B cell (primary cell): ENCODE results near the gene CAMK4. TPM values are rescaled to one million over a fixed set of nuclear protein-coding genes. Genes with fewer than 3 reads are reported as not detected.

Source experiments
- ATAC-seq: fragments of 200-7000 bp; cut with Tn5 transposase; one replicate; pipeline ENCODE4 v1.10.0; 2021; ENCODE audit warnings: low read depth, mild to moderate bottlenecking, moderate number of reproducible peaks, moderate library complexity
- CTCF ChIA-PET: fragments of 350-600 bp; sonication (Branson Sonifier 250); formaldehyde crosslinking; loops from one replicate; lab custom pipeline; 2021; ENCODE audit warnings: antibody characterized with exemption, inconsistent platforms; lab: Charles Lee
- POLR2A ChIA-PET: fragments of 350-600 bp; sonication (Branson Sonifier 250); formaldehyde crosslinking; loops from one replicate; lab custom pipeline; 2021; ENCODE audit warnings: antibody characterized with exemption; lab: Charles Lee
- DNase-seq: peaks from one replicate; pipeline ENCODE4 v3.0.0; 2013
- H2AFZ ChIP-seq: 2 replicates; pipeline ENCODE4 v1.6.1; 2012; ENCODE audit warnings: mild to moderate bottlenecking, low read depth, low read length; ENCODE audit not compliant: insufficient read depth, poor library complexity, severe bottlenecking
- H3K27ac ChIP-seq, 2 donors: 1 replicate in 1 of 2; 2 replicates in 1 of 2; pipeline ENCODE4 v1.5.1; 2012 to 2013; ENCODE audit warnings: low read length in 2 of 2, mild to moderate bottlenecking in 2 of 2, moderate library complexity in 1 of 2
- H3K27me3 ChIP-seq, 4 experiments: fragments of 200-600 bp in 1 of 4; sonication (generic) in 1 of 4; replicated peaks in 1 of 4; 1 replicate in 2 of 4; 2 replicates in 2 of 4; pipeline versions ENCODE4 v1.6.1 to v1.7.0; 2013 to 2016; ENCODE audit warnings: low read length in 3 of 4, mild to moderate bottlenecking in 2 of 4, mixed read lengths in 1 of 4, moderate library complexity in 1 of 4; ENCODE audit not compliant: insufficient read depth in 4 of 4, control insufficient read depth in 3 of 4; ENCODE audit errors: control extremely low read depth in 1 of 4
- H3K36me3 ChIP-seq, 2 experiments: replicated peaks in 1 of 2; 1 replicate in 1 of 2; 2 replicates in 1 of 2; pipeline versions ENCODE4 v1.6.1 to v1.7.1; 2013; ENCODE audit warnings: low read length in 1 of 2; ENCODE audit not compliant: insufficient read depth in 2 of 2, control insufficient read depth in 1 of 2; ENCODE audit errors: control extremely low read depth in 1 of 2, extremely low read depth in 1 of 2
- H3K4me1 ChIP-seq, 2 donors: fragments of 200-600 bp in 1 of 2; sonication (generic) in 1 of 2; 1 replicate in 1 of 2; 2 replicates in 1 of 2; pipeline versions ENCODE4 v1.5.1 to v1.6.1; 2013 to 2017; ENCODE audit warnings: low read length in 2 of 2; ENCODE audit not compliant: control insufficient read depth in 2 of 2, insufficient read depth in 2 of 2
- H3K4me2 ChIP-seq: replicated peaks from 2 replicates; pipeline ENCODE3; 2012; ENCODE audit warnings: mild to moderate bottlenecking, low read depth, low read length; ENCODE audit not compliant: poor library complexity, severe bottlenecking
- H3K4me3 ChIP-seq, 5 experiments: fragments of 200-600 bp in 1 of 5; sonication (generic) in 1 of 5; 1 replicate in 3 of 5; 2 replicates in 2 of 5; pipeline versions ENCODE4 v1.5.1 to v1.7.0; 2011 to 2016; ENCODE audit warnings: low read length in 4 of 5, mild to moderate bottlenecking in 4 of 5, low read depth in 2 of 5, control low read depth in 1 of 5, moderate library complexity in 1 of 5; ENCODE audit not compliant: insufficient read depth in 1 of 5; ENCODE audit errors: control extremely low read depth in 1 of 5, extremely low read depth in 1 of 5
- H3K79me2 ChIP-seq: fragments of 200-600 bp; sonication (generic); one replicate; pipeline ENCODE4 v1.6.0; 2016; ENCODE audit warnings: low read length; ENCODE audit not compliant: control insufficient read depth, insufficient read depth
- H3K9ac ChIP-seq: fragments of 200-600 bp; sonication (generic); 2 replicates; pipeline ENCODE4 v1.6.1; 2017; ENCODE audit warnings: mild to moderate bottlenecking, low read length, moderate library complexity
- H3K9me3 ChIP-seq, 3 donors: one replicate each; pipeline versions ENCODE4 v1.6.1 to v1.7.1; 2013; ENCODE audit warnings: low read length in 2 of 3; ENCODE audit not compliant: control insufficient read depth in 2 of 3, insufficient read depth in 1 of 3; ENCODE audit errors: control extremely low read depth in 1 of 3
- H4K20me1 ChIP-seq: 2 replicates; pipeline ENCODE4 v1.6.0; 2012; ENCODE audit warnings: mild to moderate bottlenecking, low read length; ENCODE audit not compliant: insufficient read depth, control insufficient read depth, poor library complexity, severe bottlenecking
- H3K27ac Mint-ChIP-seq: one replicate; pipeline ENCODE4 v1.8.0; 2021; ENCODE audit warnings: mixed read lengths
- H3K27me3 Mint-ChIP-seq: one replicate; pipeline ENCODE4 v1.8.0; 2021; ENCODE audit warnings: mixed read lengths
- H3K4me1 Mint-ChIP-seq: one replicate; pipeline ENCODE4 v1.8.0; 2021; ENCODE audit warnings: mixed read lengths
- H3K4me3 Mint-ChIP-seq: one replicate; pipeline ENCODE4 v1.8.0; 2021; ENCODE audit warnings: mixed read lengths
- H3K9me3 Mint-ChIP-seq: one replicate; pipeline ENCODE4 v1.8.0; 2022; ENCODE audit warnings: mixed read lengths; ENCODE audit not compliant: insufficient read depth
- EZH2 ChIP-seq: IDR thresholded peaks from 2 replicates; pipeline ENCODE4 v1.6.1; 2012; ENCODE audit warnings: borderline replicate concordance, low read depth, mild to moderate bottlenecking, moderate library complexity, low read length; ENCODE audit not compliant: insufficient read depth, poor library complexity, severe bottlenecking
- WGBS: methylation state at CpG from one replicate; pipeline ENCODE4 v1.1.5; 2013; ENCODE audit warnings: missing lambda C conversion rate; ENCODE audit not compliant: insufficient coverage; 5-methylcytosine and 5-hydroxymethylcytosine counted together
- intact Hi-C: fragments of 100-400 bp; cut with micrococcal nuclease; formaldehyde crosslinking; loops from one replicate; pipeline ENCODE4 v1.10.0; 2022
- polyA plus RNA-seq: library from polyadenylated mRNA; depleted of rRNA; stranded (reverse); fragments of >200 nt; gene quantifications from 2 replicates; pipeline ENCODE4 v1.2.3, GENCODE V29; 2012
- total RNA-seq, 2 donors: library from RNA; stranded (reverse); fragments of 120-200 nt in 1 of 2; gene quantifications; 1 replicate in 1 of 2; 2 replicates in 1 of 2; pipeline versions ENCODE4 v1.2.3 to v1.2.4, GENCODE V29; 2013 to 2022
- TF ChIP-seq, protein P1 (sequence below): fragments of 200-600 bp; IDR thresholded peaks from one replicate; pipeline ENCODE4 v1.8.0; 2022; ENCODE audit warnings: antibody characterized with exemption, mild to moderate bottlenecking

Gene CAMK4
- total and polyA plus RNA-seq, 2 donors (not counting 1 experiment from before 2014, with no cell fraction given) = 0.78 to 4.8 TPM

DNA sequence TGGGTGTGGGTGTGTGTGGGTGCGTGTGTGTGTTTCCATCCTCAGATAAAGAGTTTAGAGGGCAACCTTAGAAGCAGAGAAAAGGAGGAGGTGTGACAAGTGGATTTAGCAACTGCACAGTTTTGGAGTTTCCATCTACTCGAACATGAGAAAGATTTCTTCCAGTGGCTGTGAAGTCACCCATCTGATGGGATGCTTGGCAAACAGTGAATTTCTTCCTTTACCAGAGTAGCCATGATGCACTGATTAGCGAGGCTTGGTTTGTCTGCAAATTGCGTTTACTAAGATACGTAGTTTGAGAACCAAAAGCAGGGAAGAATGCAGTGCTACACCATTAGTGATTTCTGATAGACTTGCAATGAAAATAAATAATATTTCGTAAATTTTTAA is 288.9 kb downstream of the CAMK4 start:
- Mint-ChIP-seq H3K9me3 (no peaks in the 10 kb centered on the region), H3K27ac (peak overlapping the region; percentile 98), H3K4me3 (peak overlapping the region; percentile 99), H3K4me1 (peaks cover 35% of the 10 kb centered on the region), H3K27me3 (no peaks in the 10 kb centered on the region)
- CTCF ChIA-PET = interaction anchor here (5.6 kb wide), 1 partner anchor 18 kb away, joined by 33 read pairs; no protein-coding TSS in a partner anchor
- no peak for ATAC-seq
- H4K20me1 ChIP-seq = no peaks in the 10 kb centered on the region
- H3K27ac ChIP-seq = peak overlapping the region; percentile 81 to 82
- 39% methylated on average over 5 of the region's 6 CpGs for whole genome bisulfite sequencing
- no peak for DNase-seq
- peak overlapping the region; percentile 78 for H3K4me2 ChIP-seq
- no peaks in the 10 kb centered on the region for H3K9me3 ChIP-seq
- intact Hi-C loops = loop anchor here (2.0 to 10.0 kb wide), 8 partner anchors 244 to 2000 kb away; partner anchors contain the start of genes DCP2, EPB41L4A, NREP and SLC25A46
- TF ChIP-seq, protein P1, sequence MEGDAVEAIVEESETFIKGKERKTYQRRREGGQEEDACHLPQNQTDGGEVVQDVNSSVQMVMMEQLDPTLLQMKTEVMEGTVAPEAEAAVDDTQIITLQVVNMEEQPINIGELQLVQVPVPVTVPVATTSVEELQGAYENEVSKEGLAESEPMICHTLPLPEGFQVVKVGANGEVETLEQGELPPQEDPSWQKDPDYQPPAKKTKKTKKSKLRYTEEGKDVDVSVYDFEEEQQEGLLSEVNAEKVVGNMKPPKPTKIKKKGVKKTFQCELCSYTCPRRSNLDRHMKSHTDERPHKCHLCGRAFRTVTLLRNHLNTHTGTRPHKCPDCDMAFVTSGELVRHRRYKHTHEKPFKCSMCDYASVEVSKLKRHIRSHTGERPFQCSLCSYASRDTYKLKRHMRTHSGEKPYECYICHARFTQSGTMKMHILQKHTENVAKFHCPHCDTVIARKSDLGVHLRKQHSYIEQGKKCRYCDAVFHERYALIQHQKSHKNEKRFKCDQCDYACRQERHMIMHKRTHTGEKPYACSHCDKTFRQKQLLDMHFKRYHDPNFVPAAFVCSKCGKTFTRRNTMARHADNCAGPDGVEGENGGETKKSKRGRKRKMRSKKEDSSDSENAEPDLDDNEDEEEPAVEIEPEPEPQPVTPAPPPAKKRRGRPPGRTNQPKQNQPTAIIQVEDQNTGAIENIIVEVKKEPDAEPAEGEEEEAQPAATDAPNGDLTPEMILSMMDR = no peak
- no peak for TF ChIP-seq EZH2
- peaks cover 10 to 12% of the 10 kb centered on the region in 2 donors for H3K4me1 ChIP-seq
- H3K36me3 ChIP-seq = no peaks in the 10 kb centered on the region
- peak overlapping the region; percentile 85 for H2AFZ ChIP-seq
- H3K79me2 ChIP-seq = peaks cover 18% of the 10 kb centered on the region
- H3K27me3 ChIP-seq = no peaks in the 10 kb centered on the region
- peak overlapping the region; percentile 90 to 96 (median 93) for H3K4me3 ChIP-seq
- POLR2A ChIA-PET = interaction anchor here (1.0 kb wide), 1 partner anchor 11 kb away, joined by 3 read pairs; no protein-coding TSS in a partner anchor
- peak overlapping the region; percentile 86 for H3K9ac ChIP-seq

DNA sequence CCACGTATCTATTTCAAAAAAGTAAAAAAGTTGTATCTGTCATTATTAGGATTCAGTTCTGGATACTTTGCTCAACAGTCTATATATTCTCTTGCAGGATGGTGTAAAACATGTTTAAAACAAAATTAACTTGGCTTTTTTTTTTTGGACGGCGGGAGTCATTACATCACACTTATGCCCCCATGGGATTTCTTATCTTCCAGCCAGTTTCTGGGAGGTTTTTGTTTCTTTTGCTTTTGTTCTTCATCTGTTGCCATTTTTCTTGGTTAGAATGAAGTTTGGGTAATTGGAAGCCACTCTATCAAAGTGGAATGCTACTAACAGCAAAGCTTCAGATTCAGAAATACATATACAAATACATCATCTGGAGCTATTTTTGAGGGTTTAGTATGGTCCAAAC is 289.9 kb downstream of the CAMK4 start:
- no peak overlapping the region for H3K4me3 ChIP-seq
- ATAC-seq (no peak), DNase-seq (no peak)
- Mint-ChIP-seq H3K9me3 (no peaks in the 10 kb centered on the region), H3K27me3 (no peaks in the 10 kb centered on the region), H3K27ac (no peak overlapping the region), H3K4me1 (peaks cover 28% of the 10 kb centered on the region), H3K4me3 (peak overlapping the region; percentile 7)
- no peaks in the 10 kb centered on the region for H4K20me1 ChIP-seq
- WGBS = no CpG with 5 or more reads among the region's 3 CpGs
- TF ChIP-seq, protein P1 = no peak
- TF ChIP-seq EZH2 = no peak
- no peak overlapping the region for H3K27ac ChIP-seq
- H3K9me3 ChIP-seq = no peaks in the 10 kb centered on the region
- H3K4me1 ChIP-seq = peaks cover 10 to 12% of the 10 kb centered on the region in 2 donors
- ChIA-PET CTCF (interaction anchor here (1.7 to 5.6 kb wide), 2 partner anchors 10 to 17 kb away, joined by 4 to 33 read pairs; no protein-coding TSS in a partner anchor), POLR2A (no interaction called here)
- no peak overlapping the region for H2AFZ ChIP-seq
- H3K4me2 ChIP-seq = no peak overlapping the region
- no peak overlapping the region for H3K9ac ChIP-seq
- peaks cover 18% of the 10 kb centered on the region for H3K79me2 ChIP-seq
- no peaks in the 10 kb centered on the region for H3K27me3 ChIP-seq
- intact Hi-C loops = loop anchor here (5.0 to 10.0 kb wide), 6 partner anchors 243 to 1819 kb away; partner anchors contain the start of genes DCP2, EPB41L4A, NREP and WDR36
- H3K36me3 ChIP-seq = no peaks in the 10 kb centered on the region
